Transverse colon (tissue), 4 donors: Measurements from ENCODE around the gene PKD2. TPM values are rescaled to one million over a fixed set of nuclear protein-coding genes. Genes with fewer than 3 reads are reported as not detected.

Source experiments
- DNase-seq: peaks from one replicate; pipeline ENCODE4 v3.0.0-alpha.2; 2019
- H3K27ac ChIP-seq, 4 donors: fragments of 200-600 bp; sonication (generic); 2 replicates each; pipeline ENCODE4 v1.5.1; 2016 to 2018; ENCODE audit warnings: inconsistent platforms in 4 of 4
- H3K27me3 ChIP-seq: fragments of 200-600 bp; sonication (generic); 2 replicates; pipeline ENCODE4 v1.5.1; 2017; ENCODE audit warnings: inconsistent platforms
- H3K36me3 ChIP-seq, 4 donors: fragments of 200-600 bp; sonication (generic); 2 replicates each; pipeline ENCODE4 v1.5.1; 2017 to 2019; ENCODE audit warnings: inconsistent platforms in 4 of 4
- H3K4me1 ChIP-seq, 4 donors: fragments of 200-600 bp; sonication (generic); 2 replicates each; pipeline ENCODE4 v1.5.1; 2017 to 2020; ENCODE audit warnings: inconsistent platforms in 4 of 4
- H3K4me3 ChIP-seq, 4 donors: fragments of 200-600 bp; sonication (generic); 1 replicate in 1 of 4; 2 replicates in 3 of 4; pipeline versions ENCODE4 v1.5.1 to v1.6.1; 2017 to 2019; ENCODE audit warnings: inconsistent platforms in 4 of 4
- H3K9me3 ChIP-seq, 2 donors: fragments of 200-600 bp; sonication (generic); 2 replicates each; pipeline ENCODE4 v1.5.1; 2017 to 2019; ENCODE audit warnings: inconsistent platforms in 2 of 2
- CTCF ChIP-seq, 5 experiments: fragments of 200-600 bp in 3 of 5; fragments of 450-650 bp in 2 of 5; sonication (generic) in 3 of 5; IDR thresholded peaks; 1 replicate in 2 of 5; 2 replicates in 3 of 5; pipeline ENCODE4 v1.5.1; 2016 to 2017; ENCODE audit warnings: antibody characterized with exemption in 5 of 5, inconsistent platforms in 3 of 5, mild to moderate bottlenecking in 2 of 5, moderate library complexity in 1 of 5
- EP300 ChIP-seq: sonication (generic); formaldehyde crosslinking; IDR thresholded peaks from one replicate; pipeline ENCODE4 v1.6.1; 2017; ENCODE audit warnings: antibody characterized with exemption, low read depth
- POLR2A ChIP-seq: fragments of 450-650 bp; IDR thresholded peaks from one replicate; pipeline ENCODE4 v1.6.1; 2016; ENCODE audit warnings: antibody characterized with exemption, mild to moderate bottlenecking, moderate library complexity
- POLR2AphosphoS5 ChIP-seq, 3 donors: sonication (generic); formaldehyde crosslinking; IDR thresholded peaks; one replicate each; pipeline ENCODE4 v1.6.1; 2016; ENCODE audit warnings: antibody characterized with exemption in 3 of 3
- WGBS, 2 donors: methylation state at CpG; one replicate each; pipeline ENCODE4 v1.1.5; 2018; ENCODE audit warnings: low coverage in 1 of 2; 5-methylcytosine and 5-hydroxymethylcytosine counted together
- in situ Hi-C, 4 donors: fragments of 200-750 bp; cut with MboI; loops; one replicate each; pipeline versions ENCODE4 v1.15.0 to v1.15.1; 2017; ENCODE audit warnings: low sequenced_read_pairs in 3 of 4, low pct_ligation_motif_present in 1 of 4, low pct_unique_long_range_greater_than_20kb in 1 of 4
- intact Hi-C: fragments of 100-400 bp; cut with DNase I; formaldehyde crosslinking; loops from one replicate; pipeline ENCODE4 v1.15.1; 2023; ENCODE audit warnings: low total_unique reads
- total RNA-seq, 4 donors: library from RNA; depleted of rRNA; stranded (reverse); fragments of >200 nt; gene quantifications; one replicate each; pipeline ENCODE4 v1.1.0, GENCODE V29; 2016

PKD2 gene
- total RNA-seq, 4 donors from 2014 or later, result 15.7 to 48.0 (median 21.5) TPM

GRCh38 chr4:88008122-88008742, 797 bp downstream of the PKD2 start:
- WGBS, 2 donors, result 1% methylated on average over 50 of the region's 51 CpGs; no CpG with 5 or more reads in 1 of the 2 donors
- H3K9me3 ChIP-seq, result no peaks in the 10 kb centered on the region
- H3K36me3 ChIP-seq, result no peaks in the 10 kb centered on the region
- H3K4me3 ChIP-seq, result peak overlapping the region; percentile 80 to 90 (median 89)
- H3K4me1 ChIP-seq, result peaks cover 0 to 39% (median 18%) of the 10 kb centered on the region in 4 donors
- intact Hi-C loops (no loop called here), in situ Hi-C loops (no loop called here)
- TF ChIP-seq CTCF (IDR thresholded peaks at IDR 0.05) (no peak), POLR2A (no peak), POLR2AphosphoS5 (IDR thresholded peaks at IDR 0.05) (no peak), EP300 (no peak)
- H3K27me3 ChIP-seq, result no peaks in the 10 kb centered on the region
- H3K27ac ChIP-seq, result peak overlapping the region; percentile 86 to 94 (median 92)
- peak; percentile 34 for DNase-seq

- TF ChIP-seq POLR2A (no peak), POLR2AphosphoS5 (IDR thresholded peaks at IDR 0.05) (peak in 1 of 3 donors; percentile 27)
- Histone ChIP-seq H3K36me3 (no peaks in the 10 kb centered on the region), H3K9me3 (no peaks in the 10 kb centered on the region), H3K27me3 (no peaks in the 10 kb centered on the region), H3K4me1 (peaks cover 0 to 42% (median 18%) of the 10 kb centered on the region in 4 donors), H3K4me3 (peak overlapping the region; percentile 80 to 90 (median 89)), H3K27ac (peak overlapping the region; percentile 86 to 94 (median 92))
- WGBS, 2 donors, result 20 to 24% methylated on average over 5 of the region's 5 CpGs
- in situ Hi-C loops (no loop called here), intact Hi-C loops (no loop called here)
- no peak for DNase-seq
These were observed 1.3 kb downstream of the PKD2 start for GRCh38 chr4:88008743-88009171.

GRCh38 chr4:88009871-88010270, 2.4 kb downstream of the PKD2 start:
- no peak overlapping the region for H3K4me3 ChIP-seq
- intact Hi-C loops (no loop called here), in situ Hi-C loops (loop anchor here in 1 of 4 donors (10.0 kb wide), 1 partner anchor 475 kb away; no protein-coding TSS in a partner anchor)
- H3K36me3 ChIP-seq, result no peaks in the 10 kb centered on the region
- no peaks in the 10 kb centered on the region for H3K9me3 ChIP-seq
- no peaks in the 10 kb centered on the region for H3K27me3 ChIP-seq
- H3K4me1 ChIP-seq, result peaks cover 0 to 46% (median 21%) of the 10 kb centered on the region in 4 donors
- 69 to 85% methylated on average over 3 to 5 of the region's 5 CpGs for WGBS, 2 donors
- no peak for TF ChIP-seq CTCF (IDR thresholded peaks at IDR 0.05)
- TF ChIP-seq POLR2A, result no peak
- TF ChIP-seq EP300, result no peak
- TF ChIP-seq POLR2AphosphoS5 (IDR thresholded peaks at IDR 0.05), result no peak
- peak overlapping the region in 2 of 4 donors; percentile 58 to 60 for H3K27ac ChIP-seq
- DNase-seq, result no peak

GRCh38 chr4:88010966-88011365, 3.5 kb downstream of the PKD2 start:
- TF ChIP-seq EP300 (no peak), POLR2A (no peak), CTCF (IDR thresholded peaks at IDR 0.05) (no peak), POLR2AphosphoS5 (IDR thresholded peaks at IDR 0.05) (no peak)
- H3K27ac ChIP-seq, result peak overlapping the region; percentile 24 to 60 (median 42)
- 45 to 52% methylated on average over 2 of the region's 2 CpGs for WGBS, 2 donors
- intact Hi-C loops (no loop called here), in situ Hi-C loops (loop anchor here in 1 of 4 donors (10.0 kb wide), 1 partner anchor 476 kb away; no protein-coding TSS in a partner anchor)
- no peaks in the 10 kb centered on the region for H3K9me3 ChIP-seq
- no peaks in the 10 kb centered on the region for H3K27me3 ChIP-seq
- H3K4me3 ChIP-seq, result peak overlapping the region in 1 of 4 donors; percentile 4
- no peak for DNase-seq
- peaks cover 0 to 49% (median 20%) of the 10 kb centered on the region in 4 donors for H3K4me1 ChIP-seq
- no peaks in the 10 kb centered on the region for H3K36me3 ChIP-seq
